ENCODE data around the gene IL6R. TPM values are rescaled to one million over a fixed set of nuclear protein-coding genes. Genes with fewer than 3 reads are reported as not detected.
A peak's percentile ranks its signal among the peaks of the same experiment; 100 is the strongest.
"Not testable (repeated sequence)": the region's sequence is repeated elsewhere in the genome, so short reads cannot be mapped to it uniquely, and the experiment has no call there.

The IL6R gene
- total RNA-seq, 1 experiment from 2014 or later = 16.1 TPM

DNA sequence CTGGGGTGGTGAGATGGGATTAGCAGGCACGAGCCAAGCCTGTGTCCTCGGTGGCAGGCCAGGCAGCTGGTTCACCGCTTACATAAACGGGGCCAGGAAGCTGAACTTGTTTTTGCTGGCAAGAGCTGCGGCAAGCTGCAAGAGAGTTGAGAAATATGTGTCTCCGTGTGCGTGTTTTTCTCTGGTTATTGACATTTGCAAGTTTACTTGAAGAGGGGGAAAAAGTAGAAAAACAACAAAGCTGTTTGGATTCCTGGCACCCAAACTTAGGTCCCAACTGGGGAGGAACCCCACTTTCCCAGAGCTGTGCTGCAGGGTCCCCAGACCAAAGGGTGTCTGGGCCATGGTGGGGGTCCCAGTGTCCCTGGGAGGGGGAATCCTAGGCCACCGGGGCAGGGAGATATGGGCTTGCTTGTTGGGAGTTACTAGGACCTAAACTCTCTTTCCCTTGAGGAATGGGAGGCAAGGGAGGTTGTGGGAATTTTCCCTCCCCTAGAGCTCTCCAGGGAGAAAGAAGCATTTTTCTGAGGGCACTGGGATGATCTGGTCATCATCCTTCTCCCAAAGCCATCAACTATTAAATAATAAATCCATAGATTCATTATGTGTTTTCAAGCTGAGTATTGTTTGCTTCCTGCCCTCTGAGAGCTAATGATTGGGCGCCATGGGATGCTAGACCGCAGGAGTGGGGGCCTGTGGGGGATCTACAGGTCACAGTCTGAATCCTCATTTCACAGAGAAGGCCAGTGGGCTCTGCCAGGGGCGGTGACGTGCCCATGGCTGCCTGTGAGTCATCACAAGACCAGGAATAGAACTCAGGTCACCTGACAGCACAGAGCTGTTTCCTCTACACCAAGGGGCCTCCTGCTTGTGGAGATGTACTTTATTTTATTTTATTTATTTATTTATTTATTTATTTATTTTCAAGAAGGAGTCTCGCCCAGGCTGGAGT, 14.8 kb downstream of the IL6R start:
- no peaks in the 10 kb centered on the region for H4K20me1 ChIP-seq (ENCODE audit: low read length)
- no peaks in the 10 kb centered on the region for H3K9me3 ChIP-seq (ENCODE audit: low read length)
- intact Hi-C loops (cut with micrococcal nuclease) = loop anchor here (1.0 kb wide), 1 partner anchor 11 kb away; no protein-coding TSS in a partner anchor
- ATAC-seq (peak; percentile 33), DNase-seq (peak; percentile 91)
- no peak overlapping the region for H2AFZ ChIP-seq (ENCODE audit: low read length)
- peak overlapping the region; percentile 41; the same call in 1 of the 2 replicates for H3K4me3 ChIP-seq (ENCODE audit: low read length)
- no peak for TF ChIP-seq EZH2 (IDR thresholded peaks at IDR 0.05; ENCODE audit: low read length, unreplicated experiment)
- TF ChIP-seq, protein P1, sequence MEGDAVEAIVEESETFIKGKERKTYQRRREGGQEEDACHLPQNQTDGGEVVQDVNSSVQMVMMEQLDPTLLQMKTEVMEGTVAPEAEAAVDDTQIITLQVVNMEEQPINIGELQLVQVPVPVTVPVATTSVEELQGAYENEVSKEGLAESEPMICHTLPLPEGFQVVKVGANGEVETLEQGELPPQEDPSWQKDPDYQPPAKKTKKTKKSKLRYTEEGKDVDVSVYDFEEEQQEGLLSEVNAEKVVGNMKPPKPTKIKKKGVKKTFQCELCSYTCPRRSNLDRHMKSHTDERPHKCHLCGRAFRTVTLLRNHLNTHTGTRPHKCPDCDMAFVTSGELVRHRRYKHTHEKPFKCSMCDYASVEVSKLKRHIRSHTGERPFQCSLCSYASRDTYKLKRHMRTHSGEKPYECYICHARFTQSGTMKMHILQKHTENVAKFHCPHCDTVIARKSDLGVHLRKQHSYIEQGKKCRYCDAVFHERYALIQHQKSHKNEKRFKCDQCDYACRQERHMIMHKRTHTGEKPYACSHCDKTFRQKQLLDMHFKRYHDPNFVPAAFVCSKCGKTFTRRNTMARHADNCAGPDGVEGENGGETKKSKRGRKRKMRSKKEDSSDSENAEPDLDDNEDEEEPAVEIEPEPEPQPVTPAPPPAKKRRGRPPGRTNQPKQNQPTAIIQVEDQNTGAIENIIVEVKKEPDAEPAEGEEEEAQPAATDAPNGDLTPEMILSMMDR (conservative IDR thresholded peaks at IDR 0.05; ENCODE audit: low read depth, low read length) = no peak
- peak; percentile 83 for TF ChIP-seq EZH2phosphoT487 (IDR thresholded peaks at IDR 0.05; ENCODE audit: borderline replicate concordance, low read length)
- BruUV-seq (replicated peaks) = TSS peak; percentile 93
- H3K27me3 ChIP-seq (ENCODE audit: low read length) = no peaks in the 10 kb centered on the region
- ChIA-PET POLR2A (ENCODE audit: unreplicated experiment) (interaction anchor here (0.6 to 0.7 kb wide), 2 partner anchors 290 to 442 kb away, joined by 3 to 5 read pairs; no protein-coding TSS in a partner anchor), CTCF (interaction anchor here (0.5 to 2.2 kb wide), 4 partner anchors 14 to 311 kb away, joined by 3 to 7 read pairs (median 4); no protein-coding TSS in a partner anchor)
- no peaks in the 10 kb centered on the region for H3K9me2 ChIP-seq (replicated peaks; ENCODE audit: low read length)
- peaks cover 61% of the 10 kb centered on the region for H3K4me1 ChIP-seq (ENCODE audit: insufficient read depth, low read length)
- peak overlapping the region; percentile 80 for H3K4me2 ChIP-seq (ENCODE audit: low read length)
- H3K79me2 ChIP-seq (ENCODE audit: low read length) = peaks cover 30% of the 10 kb centered on the region
- H3K9ac ChIP-seq (ENCODE audit: low read length) = peak overlapping the region; percentile 66
- H3F3A ChIP-seq (ENCODE audit: low read length, unreplicated experiment) = peaks cover 10% of the 10 kb centered on the region
- no peaks in the 10 kb centered on the region for H3K36me3 ChIP-seq (ENCODE audit: low read depth, low read length)
- H3K27ac ChIP-seq (ENCODE audit: low read length) = peak overlapping the region; percentile 90

DNA sequence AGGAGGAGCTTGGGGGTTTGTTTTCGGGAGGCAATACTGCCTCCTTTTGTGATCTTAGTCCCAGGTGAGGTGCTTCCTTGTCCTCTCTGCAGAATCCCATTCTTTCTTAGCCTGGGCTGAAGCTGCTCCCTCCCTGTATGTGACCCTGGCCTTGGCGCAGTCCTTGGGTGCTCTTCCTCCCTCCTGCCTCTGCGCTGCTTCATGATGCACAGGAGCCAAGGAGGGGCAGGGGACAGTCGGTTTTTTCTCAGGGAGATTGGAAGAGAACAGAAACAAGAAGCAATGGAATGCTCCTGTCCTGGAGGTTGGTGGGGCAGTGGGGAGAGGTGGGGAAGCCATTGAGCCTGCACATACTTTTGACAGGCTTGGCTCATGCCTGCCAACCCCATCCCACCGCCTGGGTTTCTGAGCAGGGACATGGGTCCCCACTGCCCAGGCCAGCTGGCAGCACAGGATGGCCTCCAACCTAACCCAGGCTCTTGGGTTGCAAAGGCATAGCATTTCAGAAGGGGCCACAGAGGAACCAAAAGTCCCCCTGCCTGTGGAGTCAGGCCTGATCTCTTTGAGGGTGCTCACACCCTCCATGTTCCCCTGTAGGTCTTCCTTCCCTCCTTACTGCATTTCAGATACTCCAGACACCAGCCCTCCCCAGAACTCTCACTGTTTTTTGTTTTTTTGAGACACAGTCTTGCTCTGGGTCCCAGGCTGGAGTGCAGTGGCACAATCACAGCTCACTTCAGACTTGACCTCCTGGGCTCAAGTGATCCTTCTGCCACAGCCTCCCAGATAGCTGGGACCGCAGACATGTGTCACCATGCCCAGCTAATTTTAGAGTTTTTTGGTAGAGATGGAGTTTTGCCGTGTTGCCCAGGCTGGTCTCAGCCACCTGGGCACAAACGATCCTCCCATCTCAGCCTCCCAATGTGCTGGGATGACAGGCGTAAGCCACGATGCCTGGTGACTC, 16.1 kb downstream of the IL6R start:
- H3K9me3 ChIP-seq (ENCODE audit: low read length) = no peaks in the 10 kb centered on the region
- POLR2A ChIA-PET (ENCODE audit: unreplicated experiment) = no interaction called here
- intact Hi-C loops (cut with micrococcal nuclease) = no loop called here
- no peak overlapping the region for H3K4me3 ChIP-seq (ENCODE audit: low read length)
- peaks cover 10% of the 10 kb centered on the region for H3F3A ChIP-seq (ENCODE audit: low read length, unreplicated experiment)
- no peaks in the 10 kb centered on the region for H3K27me3 ChIP-seq (ENCODE audit: low read length)
- TF ChIP-seq, protein P1 (conservative IDR thresholded peaks at IDR 0.05; ENCODE audit: low read depth, low read length) = no peak
- TF ChIP-seq EZH2phosphoT487 (IDR thresholded peaks at IDR 0.05; ENCODE audit: borderline replicate concordance, low read length) (no peak), EZH2 (IDR thresholded peaks at IDR 0.05; ENCODE audit: low read length, unreplicated experiment) (no peak)
- no peaks in the 10 kb centered on the region for H4K20me1 ChIP-seq (ENCODE audit: low read length)
- DNase-seq = no peak
- H3K4me2 ChIP-seq (ENCODE audit: low read length) = no peak overlapping the region
- H2AFZ ChIP-seq (ENCODE audit: low read length) = no peak overlapping the region
- BruUV-seq (replicated peaks) = no TSS peak
- ATAC-seq = no peak
- CTCF ChIA-PET = no interaction called here
- H3K79me2 ChIP-seq (ENCODE audit: low read length) = peaks cover 30% of the 10 kb centered on the region
- no peaks in the 10 kb centered on the region for H3K9me2 ChIP-seq (replicated peaks; ENCODE audit: low read length)
- H3K36me3 ChIP-seq (ENCODE audit: low read depth, low read length) = no peaks in the 10 kb centered on the region
- no peak overlapping the region for H3K9ac ChIP-seq (ENCODE audit: low read length)
- peaks cover 61% of the 10 kb centered on the region for H3K4me1 ChIP-seq (ENCODE audit: insufficient read depth, low read length)
- peak overlapping the region; percentile 38 for H3K27ac ChIP-seq (ENCODE audit: low read length)

DNA sequence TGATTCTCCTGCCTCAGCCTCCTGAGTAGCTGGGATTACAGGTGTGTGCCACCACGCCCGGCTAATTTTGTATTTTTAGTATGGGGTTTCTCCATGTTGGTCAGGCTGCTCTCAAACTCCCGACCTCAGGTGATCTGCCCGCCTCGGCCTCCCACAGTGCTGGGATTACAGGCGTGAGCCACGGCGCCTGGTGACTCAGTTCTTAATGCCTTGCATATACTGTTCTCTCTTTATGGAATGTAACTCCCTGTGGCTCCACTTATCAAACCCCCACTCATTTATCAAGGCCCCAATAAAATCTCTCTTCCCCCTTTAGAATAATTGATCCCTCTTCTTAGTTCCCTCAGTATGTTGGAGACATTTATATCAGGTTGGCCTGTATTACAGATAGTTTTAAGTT, 16.9 kb downstream of the IL6R start:
- BruUV-seq (replicated peaks) = not testable (repeated sequence)

More for the DNA sequence above, 16.9 kb downstream of the IL6R start:
- H3K27ac ChIP-seq (ENCODE audit: low read length) = peak overlapping the region; percentile 57; the same call in 1 of the 2 replicates
- H3F3A ChIP-seq (ENCODE audit: low read length, unreplicated experiment); H2AFZ ChIP-seq (ENCODE audit: low read length); ATAC-seq; POLR2A ChIA-PET (ENCODE audit: unreplicated experiment); DNase-seq; H3K27me3 ChIP-seq (ENCODE audit: low read length); H4K20me1 ChIP-seq (ENCODE audit: low read length); H3K36me3 ChIP-seq (ENCODE audit: low read depth, low read length); H3K9ac ChIP-seq (ENCODE audit: low read length); H3K4me3 ChIP-seq (ENCODE audit: low read length); H3K9me2 ChIP-seq (replicated peaks; ENCODE audit: low read length); intact Hi-C loops (cut with micrococcal nuclease); H3K9me3 ChIP-seq (ENCODE audit: low read length): not testable (repeated sequence)
- peaks cover 30% of the 10 kb centered on the region for H3K79me2 ChIP-seq (ENCODE audit: low read length)
- peaks cover 61% of the 10 kb centered on the region for H3K4me1 ChIP-seq (ENCODE audit: insufficient read depth, low read length)
- H3K4me2 ChIP-seq (ENCODE audit: low read length) = 0 out of 2 replicates have a peak overlapping the region, but pooled peaks have one; percentile 53
- CTCF ChIA-PET = interaction anchor here (1.3 kb wide), 1 partner anchor 10 kb away, joined by 5 read pairs; no protein-coding TSS in a partner anchor
